ENCODE data around the gene RLBP1.

Gene RLBP1

DNA sequence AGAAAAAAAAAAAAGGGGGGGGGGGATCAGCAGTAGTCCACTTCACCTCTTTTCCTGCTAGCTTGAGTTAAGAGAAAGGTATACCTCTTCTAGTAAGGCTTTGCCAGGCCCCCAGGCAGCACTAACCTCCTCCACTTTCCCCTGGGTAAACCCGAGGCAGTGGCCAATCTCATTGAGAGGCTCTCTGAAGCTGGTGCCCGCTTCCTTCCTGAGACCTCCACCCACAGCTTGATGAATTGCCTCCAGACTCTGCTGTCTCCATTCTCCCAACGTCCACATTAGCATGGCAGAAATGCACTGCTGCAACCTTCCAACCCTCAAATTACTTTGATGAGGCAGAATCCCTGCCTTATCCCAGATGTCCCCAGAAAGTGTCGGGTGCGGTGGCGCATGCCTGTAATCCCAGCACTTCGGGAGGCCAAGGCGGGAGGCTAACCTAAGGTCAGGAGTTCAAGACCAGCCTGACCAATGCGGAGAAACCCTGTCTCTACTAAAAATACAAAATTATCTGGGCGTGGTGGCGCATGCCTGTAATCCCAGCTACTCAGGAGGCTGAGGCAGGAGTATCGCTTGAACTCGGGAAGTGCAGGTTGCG lies 15.3 kb downstream of the RLBP1 start:
- TF ChIP-seq TAF1 (IDR thresholded peaks at IDR 0.05; ENCODE audit: low read depth) (no peak), CEBPB (IDR thresholded peaks at IDR 0.05) (no peak), YY1 (IDR thresholded peaks at IDR 0.05; ENCODE audit: low read depth) (no peak), EGR1 (IDR thresholded peaks at IDR 0.05) (no peak), FOXM1 (IDR thresholded peaks at IDR 0.05; ENCODE audit: borderline replicate concordance, low read depth) (no peak), ZBTB7A (IDR thresholded peaks at IDR 0.05; ENCODE audit: low read depth) (no peak), NFIC (IDR thresholded peaks at IDR 0.05) (no peak), TCF12 (IDR thresholded peaks at IDR 0.05; ENCODE audit: low read depth) (no peak), EP300 (IDR thresholded peaks at IDR 0.05; ENCODE audit: borderline replicate concordance) (no peak), TEAD4 (IDR thresholded peaks at IDR 0.05) (no peak), CREB1 (IDR thresholded peaks at IDR 0.05; ENCODE audit: low read depth) (no peak)
- TF ChIP-seq, protein P1, sequence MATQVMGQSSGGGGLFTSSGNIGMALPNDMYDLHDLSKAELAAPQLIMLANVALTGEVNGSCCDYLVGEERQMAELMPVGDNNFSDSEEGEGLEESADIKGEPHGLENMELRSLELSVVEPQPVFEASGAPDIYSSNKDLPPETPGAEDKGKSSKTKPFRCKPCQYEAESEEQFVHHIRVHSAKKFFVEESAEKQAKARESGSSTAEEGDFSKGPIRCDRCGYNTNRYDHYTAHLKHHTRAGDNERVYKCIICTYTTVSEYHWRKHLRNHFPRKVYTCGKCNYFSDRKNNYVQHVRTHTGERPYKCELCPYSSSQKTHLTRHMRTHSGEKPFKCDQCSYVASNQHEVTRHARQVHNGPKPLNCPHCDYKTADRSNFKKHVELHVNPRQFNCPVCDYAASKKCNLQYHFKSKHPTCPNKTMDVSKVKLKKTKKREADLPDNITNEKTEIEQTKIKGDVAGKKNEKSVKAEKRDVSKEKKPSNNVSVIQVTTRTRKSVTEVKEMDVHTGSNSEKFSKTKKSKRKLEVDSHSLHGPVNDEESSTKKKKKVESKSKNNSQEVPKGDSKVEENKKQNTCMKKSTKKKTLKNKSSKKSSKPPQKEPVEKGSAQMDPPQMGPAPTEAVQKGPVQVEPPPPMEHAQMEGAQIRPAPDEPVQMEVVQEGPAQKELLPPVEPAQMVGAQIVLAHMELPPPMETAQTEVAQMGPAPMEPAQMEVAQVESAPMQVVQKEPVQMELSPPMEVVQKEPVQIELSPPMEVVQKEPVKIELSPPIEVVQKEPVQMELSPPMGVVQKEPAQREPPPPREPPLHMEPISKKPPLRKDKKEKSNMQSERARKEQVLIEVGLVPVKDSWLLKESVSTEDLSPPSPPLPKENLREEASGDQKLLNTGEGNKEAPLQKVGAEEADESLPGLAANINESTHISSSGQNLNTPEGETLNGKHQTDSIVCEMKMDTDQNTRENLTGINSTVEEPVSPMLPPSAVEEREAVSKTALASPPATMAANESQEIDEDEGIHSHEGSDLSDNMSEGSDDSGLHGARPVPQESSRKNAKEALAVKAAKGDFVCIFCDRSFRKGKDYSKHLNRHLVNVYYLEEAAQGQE (IDR thresholded peaks at IDR 0.05; ENCODE audit: low read depth), result no peak
- TF ChIP-seq, protein P2, sequence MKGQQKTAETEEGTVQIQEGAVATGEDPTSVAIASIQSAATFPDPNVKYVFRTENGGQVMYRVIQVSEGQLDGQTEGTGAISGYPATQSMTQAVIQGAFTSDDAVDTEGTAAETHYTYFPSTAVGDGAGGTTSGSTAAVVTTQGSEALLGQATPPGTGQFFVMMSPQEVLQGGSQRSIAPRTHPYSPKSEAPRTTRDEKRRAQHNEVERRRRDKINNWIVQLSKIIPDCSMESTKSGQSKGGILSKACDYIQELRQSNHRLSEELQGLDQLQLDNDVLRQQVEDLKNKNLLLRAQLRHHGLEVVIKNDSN (IDR thresholded peaks at IDR 0.05), result no peak
- TF ChIP-seq, protein P3, sequence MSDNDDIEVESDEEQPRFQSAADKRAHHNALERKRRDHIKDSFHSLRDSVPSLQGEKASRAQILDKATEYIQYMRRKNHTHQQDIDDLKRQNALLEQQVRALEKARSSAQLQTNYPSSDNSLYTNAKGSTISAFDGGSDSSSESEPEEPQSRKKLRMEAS (IDR thresholded peaks at IDR 0.05), result no peak

DNA sequence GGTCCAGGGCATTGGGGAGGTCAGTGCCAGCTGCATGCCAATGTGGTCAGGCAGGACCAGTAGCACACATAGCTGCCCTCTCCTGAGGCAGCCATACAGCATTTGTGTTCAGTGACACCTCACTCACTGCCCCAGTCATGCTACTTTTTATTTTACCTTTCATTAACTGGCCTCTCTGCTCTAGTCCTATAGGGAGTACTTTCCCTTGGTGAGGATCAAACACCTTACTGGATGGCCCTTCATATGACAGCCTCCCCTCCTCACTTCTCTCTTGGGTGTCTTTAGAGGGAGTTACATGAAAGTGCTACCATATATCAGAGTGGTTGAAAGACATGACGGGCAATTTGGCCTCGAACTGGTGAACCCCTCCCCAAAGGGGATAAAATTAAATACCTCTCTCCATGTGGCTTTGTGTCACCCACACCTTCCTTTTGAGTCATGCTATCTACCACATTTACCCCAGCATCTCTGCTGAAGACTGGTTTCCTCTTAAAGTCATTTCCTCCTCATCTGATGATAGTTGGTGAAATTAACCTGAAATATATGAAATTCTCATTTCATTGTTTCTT lies 17.6 kb downstream of the RLBP1 start:
- TF ChIP-seq, protein P1 (IDR thresholded peaks at IDR 0.05; ENCODE audit: low read depth), result no peak
- TF ChIP-seq TEAD4 (IDR thresholded peaks at IDR 0.05) (no peak), EGR1 (IDR thresholded peaks at IDR 0.05) (no peak)
- TF ChIP-seq, protein P3 (IDR thresholded peaks at IDR 0.05), result no peak

DNA sequence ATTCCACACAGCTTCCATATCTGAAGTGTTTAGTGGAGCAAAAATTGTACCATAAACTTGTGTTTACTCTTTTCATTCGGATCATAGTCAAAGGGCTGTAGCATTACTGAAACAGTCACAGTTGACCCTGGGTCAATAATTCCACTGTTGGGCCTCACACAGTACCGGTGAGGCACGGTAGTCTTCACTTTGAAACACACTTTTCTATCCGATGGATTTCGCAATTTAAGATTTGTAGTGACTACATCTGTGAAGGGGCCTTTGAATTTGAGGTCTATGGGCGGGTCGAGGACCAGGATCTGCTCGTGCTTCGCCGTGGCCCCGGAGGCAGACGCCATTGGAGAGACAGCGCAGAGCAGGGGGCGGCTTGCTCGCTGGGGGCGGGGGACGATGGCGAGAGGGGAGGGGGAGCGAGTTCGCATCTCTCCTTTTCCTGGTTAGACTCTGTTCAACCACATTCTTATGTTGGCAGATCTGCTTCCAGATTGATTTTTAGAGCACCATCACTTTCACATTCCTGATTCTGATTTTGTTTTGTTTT lies 19.8 kb downstream of the RLBP1 start:
- TF ChIP-seq TCF12 (IDR thresholded peaks at IDR 0.05; ENCODE audit: low read depth) (no peak), EP300 (IDR thresholded peaks at IDR 0.05; ENCODE audit: borderline replicate concordance) (no peak), FOXM1 (IDR thresholded peaks at IDR 0.05; ENCODE audit: borderline replicate concordance, low read depth) (no peak), ZBTB7A (IDR thresholded peaks at IDR 0.05; ENCODE audit: low read depth) (no peak), EGR1 (IDR thresholded peaks at IDR 0.05) (no peak), CREB1 (IDR thresholded peaks at IDR 0.05; ENCODE audit: low read depth) (no peak), TEAD4 (IDR thresholded peaks at IDR 0.05) (no peak)
- TF ChIP-seq, protein P2 (IDR thresholded peaks at IDR 0.05), result no peak
- TF ChIP-seq, protein P3 (IDR thresholded peaks at IDR 0.05), result no peak

DNA sequence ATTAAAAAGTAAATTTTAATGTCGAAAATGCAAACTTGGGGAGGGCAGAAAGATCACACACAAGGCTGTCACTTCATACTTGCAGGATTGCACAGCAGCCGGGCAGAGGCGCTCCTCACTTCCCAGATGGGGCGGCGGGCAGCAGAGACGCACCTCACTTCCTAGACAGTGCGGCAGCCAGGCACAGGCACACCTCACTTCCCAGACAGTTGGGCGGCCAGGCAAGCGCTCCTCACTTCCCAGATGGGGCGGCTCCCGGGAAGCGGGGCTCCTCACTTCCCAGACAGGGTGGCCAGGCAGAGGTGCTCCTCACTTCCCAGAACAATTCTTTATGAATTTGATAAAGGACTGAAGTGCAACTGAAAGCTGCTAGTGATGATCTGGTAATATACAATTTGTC lies 21.2 kb downstream of the RLBP1 start:
- no peak for TF ChIP-seq YY1 (IDR thresholded peaks at IDR 0.05; ENCODE audit: low read depth)
- no peak for TF ChIP-seq EP300 (IDR thresholded peaks at IDR 0.05; ENCODE audit: borderline replicate concordance)
- TF ChIP-seq ZBTB7A (IDR thresholded peaks at IDR 0.05; ENCODE audit: low read depth), result no peak
- no peak for TF ChIP-seq FOXM1 (IDR thresholded peaks at IDR 0.05; ENCODE audit: borderline replicate concordance, low read depth)

DNA sequence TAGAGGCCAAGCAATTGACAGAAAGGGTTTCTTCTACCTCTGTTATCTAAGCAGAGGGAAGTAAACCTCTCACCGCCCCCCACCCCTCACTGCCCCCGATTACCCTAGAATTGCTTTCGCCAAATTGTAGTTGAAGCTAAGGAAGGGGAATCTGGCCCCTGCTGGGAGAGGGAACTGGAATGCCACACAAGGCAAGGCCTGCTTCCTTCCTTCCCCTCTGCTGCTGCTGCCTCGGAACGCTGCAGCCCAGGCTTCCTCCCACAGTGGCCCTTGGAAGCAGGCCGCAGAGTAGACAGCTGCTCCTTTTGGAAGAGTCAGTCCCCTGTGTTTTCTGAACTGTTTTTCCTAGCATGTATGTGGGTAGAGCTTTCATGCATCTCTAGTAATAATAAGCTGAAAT lies 21.6 kb downstream of the RLBP1 start:
- TF ChIP-seq, protein P3 (IDR thresholded peaks at IDR 0.05), result no peak
- TF ChIP-seq EGR1 (IDR thresholded peaks at IDR 0.05) (no peak), TAF1 (IDR thresholded peaks at IDR 0.05; ENCODE audit: low read depth) (no peak), CEBPB (IDR thresholded peaks at IDR 0.05) (no peak), NFIC (IDR thresholded peaks at IDR 0.05) (no peak), FOXM1 (IDR thresholded peaks at IDR 0.05; ENCODE audit: borderline replicate concordance, low read depth) (no peak), RAD21 (IDR thresholded peaks at IDR 0.05; ENCODE audit: low read depth) (no peak), ZBTB7A (IDR thresholded peaks at IDR 0.05; ENCODE audit: low read depth) (no peak), EP300 (IDR thresholded peaks at IDR 0.05; ENCODE audit: borderline replicate concordance) (no peak), TEAD4 (IDR thresholded peaks at IDR 0.05) (no peak), YY1 (IDR thresholded peaks at IDR 0.05; ENCODE audit: low read depth) (no peak), TCF12 (IDR thresholded peaks at IDR 0.05; ENCODE audit: low read depth) (no peak), CREB1 (IDR thresholded peaks at IDR 0.05; ENCODE audit: low read depth) (no peak)
- TF ChIP-seq, protein P2 (IDR thresholded peaks at IDR 0.05), result no peak
- TF ChIP-seq, protein P1 (IDR thresholded peaks at IDR 0.05; ENCODE audit: low read depth), result no peak

Measured in Ishikawa (cell line).